Left kidney (tissue), 2 donors: ENCODE data around the gene PDSS2. TPM values are rescaled to one million over a fixed set of nuclear protein-coding genes. Genes with fewer than 3 reads are reported as not detected.
"Not testable (repeated sequence)": the region's sequence is repeated elsewhere in the genome, so short reads cannot be mapped to it uniquely, and the experiment has no call there.

Experiments used
- DNase-seq: peaks from one replicate; pipeline ENCODE4 v3.0.0-alpha.2; 2013
- polyA plus RNA-seq: library from polyadenylated mRNA; unstranded; fragments of 120-200 nt; gene quantifications from one replicate; pipeline ENCODE4 v1.2.1, GENCODE V29; 2013; ENCODE audit not compliant: insufficient read length

Gene PDSS2
- polyA plus RNA-seq, 1 donor = 18.4 TPM

GRCh38 chr6:107118540-107118939 lies 340.8 kb downstream of the PDSS2 start:
- DNase-seq = not testable (repeated sequence)

GRCh38 chr6:107116931-107117330 lies 342.4 kb downstream of the PDSS2 start:
- DNase-seq = no peak

GRCh38 chr6:107116328-107116892 lies 343.0 kb downstream of the PDSS2 start:
- DNase-seq = peak; percentile 55

GRCh38 chr6:107115695-107116327 lies 343.6 kb downstream of the PDSS2 start:
- DNase-seq = peak; percentile 63

- DNase-seq = no peak
These were observed 344.3 kb downstream of the PDSS2 start, which contains the start of gene BEND3 for GRCh38 chr6:107114926-107115694. BEND3 (minus strand) TSS chr6:107115515; CDS start chr6:107099285, 16,230 bp downstream.

GRCh38 chr6:107114213-107114925 lies 345.0 kb downstream of the PDSS2 start:
- DNase-seq = peak; percentile 86

- DNase-seq = no peak
These were observed 349.2 kb downstream of the PDSS2 start for GRCh38 chr6:107110200-107110599.

GRCh38 chr6:107108201-107108890 lies 351.0 kb downstream of the PDSS2 start:
- no peak for DNase-seq

- DNase-seq = no peak
These were observed 351.6 kb downstream of the PDSS2 start for GRCh38 chr6:107107791-107108190.

GRCh38 chr6:107106165-107106564 lies 353.2 kb downstream of the PDSS2 start:
- no peak for DNase-seq

GRCh38 chr6:107105511-107106116 lies 353.8 kb downstream of the PDSS2 start:
- DNase-seq = no peak

GRCh38 chr6:107103082-107103481 lies 356.3 kb downstream of the PDSS2 start:
- no peak for DNase-seq

Other genes starting within 250 kb of the PDSS2 start
- 14.8 TPM for gene SOBP, start 30.6 kb upstream of the PDSS2 start, polyA plus RNA-seq